Cerebellar cortex (tissue), 1 donor: ENCODE data around the gene NLRP12.
"Not testable (repeated sequence)": the region's sequence is repeated elsewhere in the genome, so short reads cannot be mapped to it uniquely, and the experiment has no call there.

Source experiments
- DNase-seq: peaks from one replicate; pipeline ENCODE4 v3.0.0-alpha.2; 2015; ENCODE audit warnings: low spot score

Gene NLRP12

GRCh38 chr19:53824134-53824611 is at the start of gene NLRP12:
TSS of gene NLRP12 (minus strand) at chr19:53824314. CDS start at chr19:53824174, 140 bp downstream.
- no peak for DNase-seq

GRCh38 chr19:53872762-53873161 is 48.6 kb upstream of the NLRP12 start:
- no peak for DNase-seq

GRCh38 chr19:53871454-53871853 is 47.3 kb upstream of the NLRP12 start:
- no peak for DNase-seq

- no peak for DNase-seq
These were observed 46.4 kb upstream of the NLRP12 start for GRCh38 chr19:53870485-53870844.

- DNase-seq = not testable (repeated sequence)
These were observed 45.8 kb upstream of the NLRP12 start for GRCh38 chr19:53869805-53870484.

- DNase-seq = peak; percentile 67
These were observed 45.0 kb upstream of the NLRP12 start for GRCh38 chr19:53868892-53869804.

- DNase-seq = peak; percentile 50
These were observed 44.2 kb upstream of the NLRP12 start for GRCh38 chr19:53868091-53868891.

- DNase-seq = peak; percentile 96
These were observed 43.3 kb upstream of the NLRP12 start, which contains the start of gene MYADM for GRCh38 chr19:53867225-53868090. TSS of gene MYADM (plus strand) at chr19:53867883. CDS start at chr19:53873530, 5,647 bp downstream.

GRCh38 chr19:53866865-53867224 is 42.7 kb upstream of the NLRP12 start:
- no peak for DNase-seq

GRCh38 chr19:53865918-53866864 is 42.1 kb upstream of the NLRP12 start:
- DNase-seq = peak; percentile 75

GRCh38 chr19:53865523-53865917 is 41.4 kb upstream of the NLRP12 start:
- no peak for DNase-seq

- no peak for DNase-seq
These were observed 40.3 kb upstream of the NLRP12 start for GRCh38 chr19:53864308-53864836.

- no peak for DNase-seq
These were observed 29.6 kb upstream of the NLRP12 start for GRCh38 chr19:53853707-53854106.

GRCh38 chr19:53849237-53849676 is 25.1 kb upstream of the NLRP12 start:
- DNase-seq = no peak

GRCh38 chr19:53847555-53847954 is 23.4 kb upstream of the NLRP12 start:
- DNase-seq = no peak

- no peak for DNase-seq
These were observed 20.7 kb upstream of the NLRP12 start for GRCh38 chr19:53844849-53845246.

GRCh38 chr19:53840914-53841313 is 16.8 kb upstream of the NLRP12 start:
- DNase-seq = not testable (repeated sequence)

- not testable (repeated sequence) for DNase-seq
These were observed 16.1 kb upstream of the NLRP12 start for GRCh38 chr19:53840241-53840640.

GRCh38 chr19:53838446-53838845 is 14.3 kb upstream of the NLRP12 start:
- not testable (repeated sequence) for DNase-seq

GRCh38 chr19:53832861-53833260 is 8.7 kb upstream of the NLRP12 start:
- not testable (repeated sequence) for DNase-seq
